H1 (cell line): ENCODE data around the gene RHEX. TPM values are rescaled to one million over a fixed set of nuclear protein-coding genes. Genes with fewer than 3 reads are reported as not detected.

Source experiments
- CTCF ChIA-PET: fragments of 300-600 bp; sonication (Branson Sonifier 250); formaldehyde crosslinking; loops from one replicate; lab custom pipeline; 2021; ENCODE audit not compliant: partially characterized antibody; lab: Charles Lee
- POLR2A ChIA-PET: fragments of 300-600 bp; sonication (Branson Sonifier 250); formaldehyde crosslinking; loops from one replicate; lab custom pipeline; 2021; ENCODE audit warnings: inconsistent platforms; ENCODE audit not compliant: partially characterized antibody; lab: Charles Lee
- DNase-seq, 2 experiments: peaks; one replicate each; pipeline versions ENCODE4 v3.0.0 to v3.0.0-alpha.2; 2010 to 2022; ENCODE audit warnings: low spot score in 2 of 2, low read depth in 1 of 2, mixed read lengths in 1 of 2
- FAIRE-seq: peaks from 2 replicates; lab custom pipeline; 2011; peaks lifted over from hg19 to GRCh38; lab: Jason Lieb, UNC
- H2AFZ ChIP-seq: 2 replicates; pipeline ENCODE4 v1.8.1; 2012; ENCODE audit warnings: low read length, inconsistent platforms
- H2AK5ac ChIP-seq: 2 replicates; pipeline ENCODE4 v1.6.1; 2013; ENCODE audit warnings: low read depth, low read length
- H2BK120ac ChIP-seq: replicated peaks from 2 replicates; pipeline ENCODE3; 2013; ENCODE audit warnings: low read depth, low read length, inconsistent platforms
- H2BK12ac ChIP-seq: 2 replicates; pipeline ENCODE4 v1.6.1; 2013; ENCODE audit warnings: low read depth, low read length
- H2BK15ac ChIP-seq: 2 replicates; pipeline ENCODE4 v1.6.1; 2013; ENCODE audit warnings: low read length
- H2BK20ac ChIP-seq: 2 replicates; pipeline ENCODE4 v1.6.1; 2013; ENCODE audit warnings: low read length
- H2BK5ac ChIP-seq: 2 replicates; pipeline ENCODE4 v1.6.1; 2013; ENCODE audit warnings: low read depth, low read length
- H3K14ac ChIP-seq: 2 replicates; pipeline ENCODE4 v1.6.1; 2013; ENCODE audit warnings: inconsistent platforms; ENCODE audit not compliant: insufficient read length
- H3K18ac ChIP-seq: 2 replicates; pipeline ENCODE4 v1.6.1; 2013; ENCODE audit warnings: low read length; ENCODE audit errors: extremely low read depth
- H3K23ac ChIP-seq: 2 replicates; pipeline ENCODE4 v1.6.1; 2013; ENCODE audit warnings: inconsistent platforms; ENCODE audit not compliant: insufficient read length
- H3K23me2 ChIP-seq: 2 replicates; pipeline ENCODE4 v1.6.1; 2013; ENCODE audit warnings: low read depth, low read length
- H3K27ac ChIP-seq: 2 replicates; pipeline ENCODE4 v1.6.1; 2011; ENCODE audit warnings: low read depth, low read length, inconsistent platforms
- H3K27me3 ChIP-seq, 4 experiments: replicated peaks in 1 of 4; 1 replicate in 1 of 4; 2 replicates in 3 of 4; pipeline versions ENCODE4 v1.6.1 to v1.8.1; 2011 to 2013; ENCODE audit warnings: low read length in 3 of 4, mild to moderate bottlenecking in 3 of 4, inconsistent platforms in 2 of 4, mixed read lengths in 2 of 4, moderate library complexity in 1 of 4; ENCODE audit not compliant: control insufficient read depth in 3 of 4, insufficient read depth in 3 of 4; ENCODE audit errors: extremely low read depth in 1 of 4
- H3K36me3 ChIP-seq, 4 experiments: 2 replicates each; pipeline versions ENCODE4 v1.6.1 to v1.8.1; 2011 to 2013; ENCODE audit warnings: mild to moderate bottlenecking in 4 of 4, low read length in 3 of 4, moderate library complexity in 2 of 4, control low read depth in 1 of 4, inconsistent platforms in 1 of 4; ENCODE audit not compliant: insufficient read depth in 4 of 4, control insufficient read depth in 2 of 4
- H3K4ac ChIP-seq: replicated peaks from 2 replicates; pipeline ENCODE3; 2013; ENCODE audit warnings: low read length, low read depth, mixed read lengths, inconsistent platforms; ENCODE audit not compliant: insufficient read length
- H3K4me1 ChIP-seq, 4 experiments: replicated peaks in 1 of 4; 1 replicate in 1 of 4; 2 replicates in 3 of 4; pipeline versions ENCODE4 v1.6.1 to v1.8.1; 2011 to 2013; ENCODE audit warnings: low read length in 3 of 4, inconsistent platforms in 2 of 4, mixed read lengths in 1 of 4; ENCODE audit not compliant: insufficient read depth in 4 of 4, control insufficient read depth in 3 of 4
- H3K4me2 ChIP-seq, 2 experiments: 2 replicates each; pipeline versions ENCODE4 v1.6.1 to v1.8.1; 2011 to 2013; ENCODE audit warnings: low read depth in 2 of 2, low read length in 2 of 2, control low read depth in 1 of 2, inconsistent platforms in 1 of 2, mild to moderate bottlenecking in 1 of 2; ENCODE audit not compliant: insufficient read depth in 1 of 2
- H3K4me3 ChIP-seq, 4 experiments: fragments of 200-600, 300-600 bp in 1 of 4; sonication (generic), shearing (Covaris generic), sonication (Bioruptor Twin) in 1 of 4; 2 replicates each; pipeline versions ENCODE4 v1.5.1 to v1.8.1; 2011 to 2016; ENCODE audit warnings: low read length in 4 of 4, low read depth in 3 of 4, control low read depth in 2 of 4, inconsistent platforms in 2 of 4, mild to moderate bottlenecking in 2 of 4, mixed read lengths in 1 of 4, moderate library complexity in 1 of 4; ENCODE audit not compliant: insufficient read depth in 2 of 4; ENCODE audit errors: extremely low read depth in 1 of 4
- H3K56ac ChIP-seq: replicated peaks from 2 replicates; pipeline ENCODE3; 2013; ENCODE audit warnings: low read depth, mild to moderate bottlenecking, mixed read lengths, low read length, inconsistent platforms; ENCODE audit not compliant: insufficient read length
- H3K79me1 ChIP-seq: 2 replicates; pipeline ENCODE4 v1.6.1; 2013; ENCODE audit warnings: low read depth, low read length, control low read depth
- H3K79me2 ChIP-seq, 2 experiments: 2 replicates each; pipeline versions ENCODE4 v1.6.1 to v1.8.1; 2012 to 2013; ENCODE audit warnings: low read length in 2 of 2, mild to moderate bottlenecking in 2 of 2, inconsistent platforms in 1 of 2; ENCODE audit not compliant: insufficient read depth in 2 of 2, control insufficient read depth in 1 of 2
- H3K9ac ChIP-seq, 4 experiments: replicated peaks in 1 of 4; 1 replicate in 1 of 4; 2 replicates in 3 of 4; pipeline versions ENCODE4 v1.6.1 to v1.8.1; 2011 to 2013; ENCODE audit warnings: low read depth in 3 of 4, low read length in 3 of 4, control low read depth in 2 of 4, mild to moderate bottlenecking in 2 of 4, moderate library complexity in 2 of 4, inconsistent platforms in 1 of 4; ENCODE audit errors: extremely low read depth in 1 of 4
- H3K9me3 ChIP-seq, 2 experiments: 2 replicates each; pipeline versions ENCODE4 v1.6.1 to v1.8.1; 2012 to 2013; ENCODE audit warnings: mild to moderate bottlenecking in 2 of 2, moderate library complexity in 2 of 2, control low read depth in 1 of 2, inconsistent platforms in 1 of 2, low read depth in 1 of 2, low read length in 1 of 2, mixed read lengths in 1 of 2; ENCODE audit not compliant: insufficient read depth in 2 of 2
- H4K20me1 ChIP-seq, 2 experiments: replicated peaks in 1 of 2; 2 replicates each; pipeline versions ENCODE3 to v1.8.1; 2011 to 2013; ENCODE audit warnings: inconsistent platforms in 2 of 2, low read length in 2 of 2, mild to moderate bottlenecking in 1 of 2; ENCODE audit not compliant: insufficient read depth in 2 of 2, control insufficient read depth in 1 of 2
- H4K5ac ChIP-seq: 2 replicates; pipeline ENCODE4 v1.6.1; 2013; ENCODE audit warnings: low read length, low read depth, mixed read lengths, inconsistent platforms; ENCODE audit not compliant: insufficient read length
- H4K8ac ChIP-seq: 2 replicates; pipeline ENCODE4 v1.8.0; 2013; ENCODE audit warnings: mild to moderate bottlenecking, moderate library complexity, low read length, inconsistent platforms; ENCODE audit not compliant: insufficient read depth; ENCODE audit errors: extremely low read depth
- H4K91ac ChIP-seq: replicated peaks from 2 replicates; pipeline ENCODE3; 2013; ENCODE audit warnings: low read length, mixed read lengths, inconsistent platforms; ENCODE audit not compliant: insufficient read length
- CEBPB ChIP-seq: IDR thresholded peaks from 2 replicates; pipeline ENCODE4 v1.6.1; 2012; ENCODE audit warnings: low read depth, low read length
- CTCF ChIP-seq, 3 experiments: IDR thresholded peaks; 1 replicate in 2 of 3; 2 replicates in 1 of 3; pipeline versions ENCODE4 v1.5.1 to v1.6.1; 2011; ENCODE audit warnings: low read length in 3 of 3, mild to moderate bottlenecking in 3 of 3, inconsistent platforms in 2 of 3, low read depth in 1 of 3, moderate library complexity in 1 of 3; ENCODE audit not compliant: insufficient read depth in 1 of 3; ENCODE audit errors: control extremely low read depth in 1 of 3
- RXRA ChIP-seq: IDR thresholded peaks from 2 replicates; pipeline ENCODE4 v1.6.1; 2011; ENCODE audit warnings: low read depth, mild to moderate bottlenecking, low read length, moderate library complexity; ENCODE audit not compliant: insufficient read depth
- WGBS, 2 experiments: shearing (Covaris generic) in 1 of 2; methylation state at CpG; one replicate each; pipeline versions ENCODE4 v1.1.6 to v1.1.7; 2013 to 2015; ENCODE audit warnings: low lambda C conversion rate in 2 of 2, mixed read lengths in 2 of 2, inconsistent platforms in 1 of 2, low coverage in 1 of 2, missing lambda C conversion rate in 1 of 2; ENCODE audit not compliant: insufficient replicate concordance in 2 of 2, insufficient coverage in 1 of 2, insufficient read length in 1 of 2; ENCODE audit errors: extremely low coverage in 1 of 2, missing lambda C conversion rate in 1 of 2; 5-methylcytosine and 5-hydroxymethylcytosine counted together
- polyA plus RNA-seq, 7 experiments: library from polyadenylated mRNA; depleted of rRNA in 3 of 7; stranded (reverse) in 5 of 7; unstranded in 2 of 7; fragments of >200 nt in 5 of 7; fragments of 200-250 nt in 2 of 7; gene quantifications; 1 replicate in 5 of 7; 2 replicates in 1 of 7; 4 replicates in 1 of 7; pipeline versions ENCODE4 v1.2.1 to v1.2.3, GENCODE V29; 2011 to 2013; ENCODE audit warnings: missing spikeins in 2 of 7, mixed read lengths in 2 of 7
- total RNA-seq: library from RNA; stranded (reverse); fragmentation: NEBNext Ultra II Directional; extraction: Animal tissue kit (Norgen Biotek cat#: 25700); gene quantifications from 2 replicates; pipeline ENCODE4 v1.2.1, GENCODE V29; 2021

The RHEX gene
- total and polyA plus RNA-seq, 2 of the 8 experiments (the other 6 are each of a cell fraction or from before 2014, with no cell fraction given), result not detected

GRCh38 chr1:206004826-206005225, 48.1 kb upstream of the RHEX start:
- no peak overlapping the region for H3K14ac ChIP-seq
- no peak overlapping the region for H3K4me3 ChIP-seq
- TF ChIP-seq RXRA (no peak), CEBPB (no peak), CTCF (IDR thresholded peaks at IDR 0.05; ENCODE audit: control extremely low read depth in 1 of 3, insufficient read depth in 1 of 3, low read depth in 1 of 3, low read length in 3 of 3) (no peak)
- H4K5ac ChIP-seq, result no peak overlapping the region
- no peak overlapping the region for H2BK120ac ChIP-seq
- no peak overlapping the region for H3K27ac ChIP-seq
- no peak overlapping the region for H3K4me2 ChIP-seq
- FAIRE-seq (no peak), DNase-seq (no peak)
- H2BK5ac ChIP-seq, result 0 out of 2 replicates have a peak overlapping the region, but pooled peaks have one; percentile 46
- H2AFZ ChIP-seq, result no peak overlapping the region
- H3K4ac ChIP-seq, result no peak overlapping the region
- no peaks in the 10 kb centered on the region for H3K36me3 ChIP-seq
- no peak overlapping the region for H3K23ac ChIP-seq
- H3K4me1 ChIP-seq, result no peaks in the 10 kb centered on the region; a peak in 1 of 7 replicates
- no peaks in the 10 kb centered on the region for H3K9me3 ChIP-seq
- CTCF ChIA-PET, result interaction anchor here (1.7 kb wide), 1 partner anchor 86 kb away, joined by 4 read pairs; no protein-coding TSS in a partner anchor
- H2BK15ac ChIP-seq, result peak overlapping the region; percentile 14
- no peak overlapping the region for H3K18ac ChIP-seq
- no peaks in the 10 kb centered on the region; a peak in 1 of 4 replicates for H3K79me2 ChIP-seq
- WGBS, 2 experiments, result 89% methylated on average over 12 of the region's 12 CpGs; no CpG with 5 or more reads in 1 of the 2 experiments
- no peaks in the 10 kb centered on the region for H3K79me1 ChIP-seq
- peaks cover 0 to 11% of the 10 kb centered on the region in 2 experiments for H4K20me1 ChIP-seq
- POLR2A ChIA-PET, result no interaction called here
- H2AK5ac ChIP-seq, result peak overlapping the region; percentile 68; the same call in 1 of the 2 replicates
- H3K23me2 ChIP-seq, result peaks cover 12% of the 10 kb centered on the region
- peaks cover 0 to 12% (median 3%) of the 10 kb centered on the region in 4 experiments; a peak in 5 of 7 replicates for H3K27me3 ChIP-seq
- H4K91ac ChIP-seq, result peak overlapping the region; percentile 51
- H3K56ac ChIP-seq, result peak overlapping the region; percentile 99
- H3K9ac ChIP-seq, result no peak overlapping the region
- no peak overlapping the region for H4K8ac ChIP-seq
- H2BK20ac ChIP-seq, result no peak overlapping the region
- peak overlapping the region; percentile 56; the same call in 1 of the 2 replicates for H2BK12ac ChIP-seq
